ENCODE results near the gene FBXO42.

FBXO42 gene

DNA sequence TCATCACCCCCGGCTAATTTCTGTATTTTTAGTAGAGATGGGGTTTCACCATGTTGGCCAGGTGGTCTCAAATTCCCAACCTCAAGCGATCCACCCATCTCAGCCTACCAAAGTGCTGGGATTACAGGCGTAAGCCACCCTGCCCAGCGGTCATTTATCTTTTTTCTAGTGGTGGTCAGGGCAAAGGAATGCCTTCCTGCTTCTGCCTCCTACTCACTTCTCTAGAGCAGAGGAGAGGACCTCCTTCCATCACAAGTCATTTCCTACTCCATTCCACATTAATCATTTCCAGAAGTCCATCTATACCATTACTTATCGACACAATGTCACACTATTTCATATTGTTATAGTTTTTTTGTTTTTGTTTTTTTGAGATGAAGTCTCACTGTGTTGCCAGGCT is 13.3 kb downstream of the FBXO42 start:
- TF ChIP-seq CTCF (IDR thresholded peaks at IDR 0.05; ENCODE audit: low read depth, low read length) = no peak
- no peak overlapping the region for H3K4me3 ChIP-seq (ENCODE audit: low read depth, low read length)

GRCh38 chr1:16334655-16335340 is 17.5 kb downstream of the FBXO42 start:
- TF ChIP-seq CTCF (IDR thresholded peaks at IDR 0.05; ENCODE audit: low read depth, low read length) = no peak
- H3K4me3 ChIP-seq (ENCODE audit: low read depth, low read length) = no peak overlapping the region

- H3K4me3 ChIP-seq (ENCODE audit: low read depth, low read length) = no peak overlapping the region
- no peak for TF ChIP-seq CTCF (IDR thresholded peaks at IDR 0.05; ENCODE audit: low read depth, low read length)
These were observed 25.4 kb downstream of the FBXO42 start for GRCh38 chr1:16326833-16327404.

DNA sequence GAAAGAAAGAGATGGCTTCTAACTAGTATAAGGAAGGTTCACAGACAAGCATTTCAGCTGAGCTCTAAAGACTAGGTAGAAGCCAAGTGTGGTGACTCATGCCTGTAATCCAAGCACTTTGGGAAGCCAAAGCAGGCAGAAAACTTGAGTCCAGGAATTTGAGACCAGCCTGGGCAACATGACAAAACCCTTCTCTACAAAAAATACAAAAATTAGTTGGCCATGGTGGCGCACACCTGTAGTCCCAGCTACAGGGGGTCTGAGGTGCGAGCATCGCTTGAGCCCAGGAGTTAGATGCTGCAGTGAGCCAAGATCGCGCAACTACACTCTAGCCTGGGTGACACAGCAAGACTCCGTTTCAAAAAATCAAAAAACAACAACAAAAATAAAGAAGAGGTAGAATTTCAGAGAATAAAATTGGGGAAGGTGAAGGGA is 27.8 kb downstream of the FBXO42 start:
- H3K4me3 ChIP-seq (ENCODE audit: low read depth, low read length) = no peak overlapping the region
- TF ChIP-seq CTCF (IDR thresholded peaks at IDR 0.05; ENCODE audit: low read depth, low read length) = no peak

GRCh38 chr1:16321176-16321867 is 31.0 kb downstream of the FBXO42 start:
- no peak for TF ChIP-seq CTCF (IDR thresholded peaks at IDR 0.05; ENCODE audit: low read depth, low read length)
- H3K4me3 ChIP-seq (ENCODE audit: low read depth, low read length) = no peak overlapping the region

- H3K4me3 ChIP-seq (ENCODE audit: low read depth, low read length) = no peak overlapping the region
- no peak for TF ChIP-seq CTCF (IDR thresholded peaks at IDR 0.05; ENCODE audit: low read depth, low read length)
These were observed 33.7 kb downstream of the FBXO42 start for GRCh38 chr1:16318555-16318954.

- TF ChIP-seq CTCF (IDR thresholded peaks at IDR 0.05; ENCODE audit: low read depth, low read length) = no peak
- H3K4me3 ChIP-seq (ENCODE audit: low read depth, low read length) = no peak overlapping the region
These were observed 36.8 kb downstream of the FBXO42 start for GRCh38 chr1:16315437-16315836.
